HepG2 (cell line): ENCODE data around the gene TMEM108. TPM values are rescaled to one million over a fixed set of nuclear protein-coding genes. Genes with fewer than 3 reads are reported as not detected.

Experiments
- ATAC-seq: fragments of 200-7000 bp; cut with Tn5 transposase; 3 replicates; pipeline ENCODE4 v1.9.1; 2020; ENCODE audit warnings: mild to moderate bottlenecking, moderate library complexity
- BruUV-seq: library from RNA; stranded (reverse); fragments of 400-500 nt; replicated peaks from 2 replicates; lab custom pipeline; 2021; lab: Mats Ljungman, UMichigan
- CTCF ChIA-PET: fragments of 300-600 bp; formaldehyde crosslinking; extraction: SDS; loops from one replicate; lab custom pipeline; 2021; ENCODE audit warnings: low total read pairs, inconsistent platforms, low intra/inter-chr PET ratio; lab: Yijun Ruan, JAX
- POLR2A ChIA-PET: fragments of 350-600 bp; sonication (Branson Sonifier 250); formaldehyde crosslinking; loops from one replicate; lab custom pipeline; 2020; ENCODE audit warnings: antibody characterized with exemption, inconsistent platforms; lab: Yijun Ruan, JAX
- DNase-seq: peaks from one replicate; pipeline ENCODE4 v3.0.0-alpha.2; 2015; ENCODE audit warnings: low spot score
- FAIRE-seq: peaks from 3 replicates; lab custom pipeline; 2011; peaks lifted over from hg19 to GRCh38; lab: Jason Lieb, UNC
- H2AFZ ChIP-seq: one replicate; pipeline ENCODE4 v1.6.1; 2011; ENCODE audit warnings: low read length, inconsistent platforms
- H3K27ac ChIP-seq: fragments of 300-600 bp; 3 replicates; pipeline ENCODE4 v1.8.0; 2011; ENCODE audit warnings: mixed run types, mild to moderate bottlenecking, mixed read lengths, low read length, inconsistent platforms; ENCODE audit not compliant: insufficient read depth; ENCODE audit errors: extremely low read length
- H3K27me3 ChIP-seq, 2 experiments: fragments of 200-600 bp in 1 of 2; 2 replicates in 1 of 2; 3 replicates in 1 of 2; pipeline versions ENCODE4 v1.6.0 to v1.8.0; 2011; ENCODE audit warnings: low read length in 2 of 2, mild to moderate bottlenecking in 2 of 2, moderate library complexity in 2 of 2, inconsistent platforms in 1 of 2; ENCODE audit not compliant: insufficient read depth in 2 of 2, control insufficient read depth in 1 of 2
- H3K36me3 ChIP-seq, 2 experiments: fragments of 200-600 bp in 1 of 2; replicated peaks in 1 of 2; 2 replicates in 1 of 2; 3 replicates in 1 of 2; pipeline versions ENCODE4 v1.5.1 to v1.8.0; 2011; ENCODE audit warnings: low read length in 2 of 2, inconsistent platforms in 1 of 2; ENCODE audit not compliant: insufficient read depth in 2 of 2, control insufficient read depth in 1 of 2
- H3K4me1 ChIP-seq: 2 replicates; pipeline ENCODE4 v1.5.1; 2012; ENCODE audit warnings: low read length, inconsistent platforms; ENCODE audit not compliant: insufficient read depth
- H3K4me2 ChIP-seq: 2 replicates; pipeline ENCODE4 v1.6.0; 2011; ENCODE audit warnings: low read depth, low read length, inconsistent platforms
- H3K4me3 ChIP-seq, 3 experiments: fragments of 200-600 bp in 1 of 3; sonication (generic), shearing (Covaris generic) in 1 of 3; replicated peaks in 1 of 3; 2 replicates each; pipeline ENCODE4 v1.5.1; 2011 to 2016; ENCODE audit warnings: low read length in 3 of 3, inconsistent platforms in 2 of 3, low read depth in 2 of 3, mild to moderate bottlenecking in 2 of 3, control low read depth in 1 of 3, mixed read lengths in 1 of 3; ENCODE audit not compliant: insufficient read depth in 1 of 3
- H3K79me2 ChIP-seq: one replicate; pipeline ENCODE4 v1.6.1; 2011; ENCODE audit warnings: low read length, inconsistent platforms; ENCODE audit not compliant: insufficient read depth
- H3K9ac ChIP-seq: 2 replicates; pipeline ENCODE4 v1.6.0; 2011; ENCODE audit warnings: mild to moderate bottlenecking, low read depth, low read length, inconsistent platforms; ENCODE audit not compliant: insufficient read depth
- H3K9me3 ChIP-seq: 2 replicates; pipeline ENCODE4 v1.5.1; 2012; ENCODE audit warnings: mild to moderate bottlenecking, low read length
- H4K20me1 ChIP-seq: 2 replicates; pipeline ENCODE4 v1.6.0; 2011; ENCODE audit warnings: inconsistent platforms, mild to moderate bottlenecking, low read length, moderate library complexity; ENCODE audit not compliant: insufficient read depth
- ATF5 ChIP-seq: sonication (generic); formaldehyde crosslinking; IDR thresholded peaks from 2 replicates; pipeline ENCODE4 v1.4.0; 2020; ENCODE audit warnings: mild to moderate bottlenecking, low read depth, missing genetic modification reagents
- BHLHE40 ChIP-seq: IDR thresholded peaks from 2 replicates; pipeline ENCODE4 v1.6.1; 2011; ENCODE audit warnings: low read length, improper control_type of control experiment
- CBFB ChIP-seq: sonication (generic); formaldehyde crosslinking; IDR thresholded peaks from 2 replicates; pipeline ENCODE4 v1.4.0; 2020; ENCODE audit warnings: missing genetic modification reagents
- MEIS2 ChIP-seq: sonication (generic); formaldehyde crosslinking; IDR thresholded peaks from 2 replicates; pipeline ENCODE4 v1.9.0; 2021; ENCODE audit warnings: mild to moderate bottlenecking, missing genetic modification reagents
- TP53 ChIP-seq: sonication (generic); formaldehyde crosslinking; conservative IDR thresholded peaks from 2 replicates; pipeline ENCODE4 v1.4.0; 2020; ENCODE audit warnings: missing genetic modification reagents
- ZXDC ChIP-seq: sonication (generic); formaldehyde crosslinking; IDR thresholded peaks from 2 replicates; pipeline ENCODE4 v1.5.0; 2020; ENCODE audit warnings: mild to moderate bottlenecking, missing genetic modification reagents
- WGBS: methylation state at CpG from one replicate; pipeline ENCODE4 v1.1.6; 2017; ENCODE audit warnings: low lambda C conversion rate; 5-methylcytosine and 5-hydroxymethylcytosine counted together
- in situ Hi-C: cut with HindIII; loops from 2 replicates; pipeline ENCODE4 v1.10.0; 2017; ENCODE audit warnings: low pct_unique_long_range_greater_than_20kb; ENCODE audit not compliant: extremely low pct_ligation_motif_present
- intact Hi-C: fragments of 100-400 bp; cut with micrococcal nuclease; formaldehyde crosslinking; loops from one replicate; pipeline ENCODE4 v1.10.0; 2022; ENCODE audit not compliant: unreplicated experiment
- polyA plus RNA-seq, 8 experiments: library from polyadenylated mRNA; depleted of rRNA in 3 of 8; stranded (reverse) in 7 of 8; unstranded in 1 of 8; fragments of >200 nt; fragmentation: Illumina TruSeq in 4 of 8; extraction: Trizol in 4 of 8; gene quantifications; 2 replicates each; pipeline versions ENCODE4 v1.2.1 to v1.2.3, GENCODE V29; 2011 to 2016; ENCODE audit warnings: low read depth in 4 of 8, missing spikeins in 1 of 8, mixed read lengths in 1 of 8; ENCODE audit not compliant: insufficient read depth in 1 of 8
- total RNA-seq, 5 experiments: library from RNA; depleted of rRNA; stranded (reverse); fragments of >200 nt; fragmentation: Illumina TruSeq; extraction: Trizol; gene quantifications; 2 replicates each; pipeline ENCODE4 v1.2.3, GENCODE V29; 2016; ENCODE audit warnings: low read depth in 1 of 5

The TMEM108 gene
- total and polyA plus RNA-seq, 2 of the 13 experiments (the other 11 are each of a cell fraction or from before 2014, with no cell fraction given) = not detected

- Histone ChIP-seq H3K36me3 (no peaks in the 10 kb centered on the region), H3K4me2 (no peak overlapping the region), H4K20me1 (no peaks in the 10 kb centered on the region), H3K9me3 (no peaks in the 10 kb centered on the region), H2AFZ (no peak overlapping the region), H3K4me1 (no peaks in the 10 kb centered on the region), H3K27ac (no peak overlapping the region), H3K27me3 (peaks cover 0 to 1% of the 10 kb centered on the region in 2 experiments; a peak in 1 of 5 replicates), H3K79me2 (no peaks in the 10 kb centered on the region), H3K4me3 (no peak overlapping the region), H3K9ac (no peak overlapping the region)
- TF ChIP-seq BHLHE40 (no peak), ATF5 (CRISPR knock-in tag) (no peak), TP53 (CRISPR knock-in tag) (no peak), ZXDC (CRISPR knock-in tag) (no peak), MEIS2 (CRISPR knock-in tag) (no peak), CBFB (CRISPR knock-in tag) (no peak)
- BruUV-seq = no TSS peak
- intact Hi-C loops (no loop called here), in situ Hi-C loops (no loop called here)
- FAIRE-seq (no peak), ATAC-seq (no peak), DNase-seq (no peak)
- ChIA-PET POLR2A (no interaction called here), CTCF (no interaction called here)
- WGBS = 11% methylated on average over 2 of the region's 2 CpGs
These were observed 363.4 kb downstream of the TMEM108 start for GRCh38 chr3:133401374-133402135.
